ENCODE data around the gene HOXA10.

DNA sequence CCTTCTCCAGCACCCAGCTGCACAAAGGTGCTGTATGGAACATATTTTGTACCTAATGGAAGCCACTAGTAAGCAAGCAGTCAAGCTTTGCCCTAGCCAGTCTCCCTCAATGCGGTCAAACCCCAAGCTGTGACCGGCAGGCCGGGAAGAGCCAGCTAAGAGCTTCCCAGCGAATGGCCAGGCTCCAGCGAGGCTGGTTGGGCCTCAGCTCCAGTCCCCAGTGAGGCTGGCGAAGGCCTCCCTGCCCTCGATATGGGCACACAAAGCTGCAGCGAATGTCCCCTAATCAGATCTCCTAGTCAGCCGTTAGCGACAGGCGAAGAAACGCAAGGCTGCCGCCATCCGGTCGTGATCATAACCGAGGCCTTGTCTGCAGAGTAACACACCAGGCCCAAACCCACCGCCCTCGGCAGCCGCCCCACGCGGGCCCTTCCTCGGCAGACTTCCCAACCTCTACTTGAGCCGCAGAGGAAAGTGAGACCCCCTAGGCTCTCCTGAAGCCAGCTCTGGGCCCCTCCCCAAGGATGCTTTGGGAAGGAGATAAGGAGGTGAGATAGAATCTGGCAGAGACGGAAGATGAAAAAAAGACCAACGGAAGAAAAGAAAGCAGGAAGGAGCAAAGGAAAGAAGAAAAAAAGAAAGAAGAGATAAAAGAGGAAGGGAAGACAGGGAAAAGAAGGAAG lies 5.7 kb downstream of the HOXA10 start:
- TF ChIP-seq, protein P1, sequence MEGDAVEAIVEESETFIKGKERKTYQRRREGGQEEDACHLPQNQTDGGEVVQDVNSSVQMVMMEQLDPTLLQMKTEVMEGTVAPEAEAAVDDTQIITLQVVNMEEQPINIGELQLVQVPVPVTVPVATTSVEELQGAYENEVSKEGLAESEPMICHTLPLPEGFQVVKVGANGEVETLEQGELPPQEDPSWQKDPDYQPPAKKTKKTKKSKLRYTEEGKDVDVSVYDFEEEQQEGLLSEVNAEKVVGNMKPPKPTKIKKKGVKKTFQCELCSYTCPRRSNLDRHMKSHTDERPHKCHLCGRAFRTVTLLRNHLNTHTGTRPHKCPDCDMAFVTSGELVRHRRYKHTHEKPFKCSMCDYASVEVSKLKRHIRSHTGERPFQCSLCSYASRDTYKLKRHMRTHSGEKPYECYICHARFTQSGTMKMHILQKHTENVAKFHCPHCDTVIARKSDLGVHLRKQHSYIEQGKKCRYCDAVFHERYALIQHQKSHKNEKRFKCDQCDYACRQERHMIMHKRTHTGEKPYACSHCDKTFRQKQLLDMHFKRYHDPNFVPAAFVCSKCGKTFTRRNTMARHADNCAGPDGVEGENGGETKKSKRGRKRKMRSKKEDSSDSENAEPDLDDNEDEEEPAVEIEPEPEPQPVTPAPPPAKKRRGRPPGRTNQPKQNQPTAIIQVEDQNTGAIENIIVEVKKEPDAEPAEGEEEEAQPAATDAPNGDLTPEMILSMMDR (IDR thresholded peaks at IDR 0.05; ENCODE audit: low read depth, low read length) = no peak
- TF ChIP-seq MYC (IDR thresholded peaks at IDR 0.05; ENCODE audit: low read depth, low read length) = no peak
